ENCODE results near the gene TIGD1. TPM values are rescaled to one million over a fixed set of nuclear protein-coding genes. Genes with fewer than 3 reads are reported as not detected.

Gene TIGD1
- total and polyA plus RNA-seq, 2 of the 13 experiments (the other 11 are each of a cell fraction or from before 2014, with no cell fraction given), result 3.5 to 9.5 TPM

- TF ChIP-seq ZNF616 (CRISPR knock-in tag; IDR thresholded peaks at IDR 0.05; ENCODE audit: low read depth) (no peak), TRIM24 (CRISPR knock-in tag; IDR thresholded peaks at IDR 0.05) (no peak), ZNF225 (CRISPR knock-in tag; IDR thresholded peaks at IDR 0.05) (no peak), ARID2 (CRISPR knock-in tag; IDR thresholded peaks at IDR 0.05; ENCODE audit: borderline replicate concordance) (no peak)
- TF ChIP-seq, protein P1, sequence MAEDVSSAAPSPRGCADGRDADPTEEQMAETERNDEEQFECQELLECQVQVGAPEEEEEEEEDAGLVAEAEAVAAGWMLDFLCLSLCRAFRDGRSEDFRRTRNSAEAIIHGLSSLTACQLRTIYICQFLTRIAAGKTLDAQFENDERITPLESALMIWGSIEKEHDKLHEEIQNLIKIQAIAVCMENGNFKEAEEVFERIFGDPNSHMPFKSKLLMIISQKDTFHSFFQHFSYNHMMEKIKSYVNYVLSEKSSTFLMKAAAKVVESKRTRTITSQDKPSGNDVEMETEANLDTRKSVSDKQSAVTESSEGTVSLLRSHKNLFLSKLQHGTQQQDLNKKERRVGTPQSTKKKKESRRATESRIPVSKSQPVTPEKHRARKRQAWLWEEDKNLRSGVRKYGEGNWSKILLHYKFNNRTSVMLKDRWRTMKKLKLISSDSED (CRISPR knock-in tag; IDR thresholded peaks at IDR 0.05), result no peak
Observed at GRCh38 chr2:232501331-232501771, 49.0 kb downstream of the TIGD1 start (continued).

DNA sequence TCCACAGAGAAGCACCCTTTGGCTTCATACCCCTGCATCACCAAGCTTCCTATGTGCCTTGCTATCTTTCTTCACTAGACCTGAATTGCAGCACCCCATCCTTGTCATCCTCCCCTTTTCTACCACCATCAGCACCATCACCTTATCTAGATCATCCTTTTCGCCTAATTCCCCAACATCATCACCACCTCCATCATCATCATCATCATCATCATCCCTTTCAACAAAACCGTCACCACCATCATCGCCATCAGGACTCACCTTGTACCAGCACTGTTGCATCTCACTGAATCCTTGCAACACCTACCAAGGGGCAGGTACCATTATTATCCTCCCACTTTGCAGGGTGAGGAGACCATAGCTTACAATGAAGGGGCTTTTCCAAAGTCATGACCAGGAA is 51.9 kb downstream of the TIGD1 start:
- peaks cover 6% of the 10 kb centered on the region for H3K4me1 ChIP-seq (ENCODE audit: insufficient read depth, low read length)
- TF ChIP-seq MED1 (CRISPR knock-in tag; IDR thresholded peaks at IDR 0.05) (no peak), CREB1 (IDR thresholded peaks at IDR 0.05) (peak; percentile 88), CREB1 (CRISPR knock-in tag; IDR thresholded peaks at IDR 0.05) (no peak)
- H4K20me1 ChIP-seq (ENCODE audit: insufficient read depth, low read length), result no peaks in the 10 kb centered on the region
- BruUV-seq (replicated peaks), result no TSS peak
- no peaks in the 10 kb centered on the region for H3K9me3 ChIP-seq (ENCODE audit: low read length)
- in situ Hi-C loops (cut with HindIII; ENCODE audit: extremely low pct_ligation_motif_present, low pct_unique_long_range_greater_than_20kb) (no loop called here), intact Hi-C loops (cut with micrococcal nuclease; ENCODE audit: unreplicated experiment) (no loop called here)
- H3K27ac ChIP-seq (ENCODE audit: extremely low read length, insufficient read depth, low read length), result no peak overlapping the region
- H3K9ac ChIP-seq (ENCODE audit: insufficient read depth, low read depth, low read length), result no peak overlapping the region
- FAIRE-seq, result no peak
- no peak for ATAC-seq
- CTCF ChIA-PET (ENCODE audit: low intra/inter-chr PET ratio, low total read pairs), result no interaction called here
- POLR2A ChIA-PET, result no interaction called here
- no peaks in the 10 kb centered on the region for H3K79me2 ChIP-seq (ENCODE audit: insufficient read depth, low read length)
- WGBS (ENCODE audit: low lambda C conversion rate), result 28% methylated on average over 3 of the region's 3 CpGs
- no peak overlapping the region for H3K4me3 ChIP-seq (replicated peaks in 1 of 3; ENCODE audit: insufficient read depth in 1 of 3, low read depth in 2 of 3, low read length in 3 of 3)
- H2AFZ ChIP-seq (ENCODE audit: low read length), result no peak overlapping the region
- no peak overlapping the region for H3K4me2 ChIP-seq (ENCODE audit: low read depth, low read length)
- H3K27me3 ChIP-seq (ENCODE audit: control insufficient read depth in 1 of 2, insufficient read depth in 2 of 2, low read length in 2 of 2), result peaks cover 17 to 86% of the 10 kb centered on the region in 2 experiments
- no peak for DNase-seq (ENCODE audit: low spot score)
- no peaks in the 10 kb centered on the region for H3K36me3 ChIP-seq (replicated peaks in 1 of 2; ENCODE audit: control insufficient read depth in 1 of 2, insufficient read depth in 2 of 2, low read length in 2 of 2)

Other genes starting within 250 kb of the TIGD1 start
- gene ALPP, start 171.8 kb downstream of the TIGD1 start, total RNA-seq (2016; rRNA removed; fragmentation: Illumina TruSeq; extraction: Trizol), result not detected in 2 replicates
- not detected in 2 replicates for gene ALPP, start 171.8 kb downstream of the TIGD1 start, polyA plus RNA-seq (2011; rRNA removed)
- gene ALPG, start 143.7 kb downstream of the TIGD1 start, total RNA-seq (2016; rRNA removed; fragmentation: Illumina TruSeq; extraction: Trizol), result not detected in 2 replicates
- gene ALPG, start 143.7 kb downstream of the TIGD1 start, polyA plus RNA-seq (2011; rRNA removed), result not detected in 2 replicates
- gene ALPI, start 94.4 kb downstream of the TIGD1 start, total RNA-seq (2016; rRNA removed; fragmentation: Illumina TruSeq; extraction: Trizol), result not detected in 2 replicates
- 0.03 TPM in 1 of 2 replicates, not detected in the other for gene ALPI, start 94.4 kb downstream of the TIGD1 start, polyA plus RNA-seq (2011; rRNA removed)
- gene ECEL1, start 62.7 kb downstream of the TIGD1 start, total RNA-seq (2016; rRNA removed; fragmentation: Illumina TruSeq; extraction: Trizol), result not detected in 2 replicates
- not detected in 2 replicates for gene ECEL1, start 62.7 kb downstream of the TIGD1 start, polyA plus RNA-seq (2011; rRNA removed)
- gene PRSS56, start 30.2 kb downstream of the TIGD1 start, total RNA-seq (2016; rRNA removed; fragmentation: Illumina TruSeq; extraction: Trizol), result not detected in 2 replicates
- not detected in 2 replicates for gene PRSS56, start 30.2 kb downstream of the TIGD1 start, polyA plus RNA-seq (2011; rRNA removed)
- gene CHRND, start 24.4 kb downstream of the TIGD1 start, total RNA-seq (2016; rRNA removed; fragmentation: Illumina TruSeq; extraction: Trizol), result 0.10 TPM in 1 of 2 replicates, not detected in the other
- 0.13 and 0.18 TPM in 2 replicates for gene CHRND, start 24.4 kb downstream of the TIGD1 start, polyA plus RNA-seq (2011; rRNA removed)
- gene CHRNG, start 10.9 kb downstream of the TIGD1 start, total RNA-seq (2016; rRNA removed; fragmentation: Illumina TruSeq; extraction: Trizol), result not detected in 2 replicates
- not detected in 2 replicates for gene CHRNG, start 10.9 kb downstream of the TIGD1 start, polyA plus RNA-seq (2011; rRNA removed)
- gene EIF4E2, start 132 bp upstream of the TIGD1 start, total RNA-seq (2016; rRNA removed; fragmentation: Illumina TruSeq; extraction: Trizol), result 101 and 128 TPM in 2 replicates
- gene EIF4E2, start 132 bp upstream of the TIGD1 start, polyA plus RNA-seq (2011; rRNA removed), result 25.0 and 30.3 TPM in 2 replicates
- gene EFHD1, start 83.0 kb upstream of the TIGD1 start, total RNA-seq (2016; rRNA removed; fragmentation: Illumina TruSeq; extraction: Trizol), result 0.09 and 0.17 TPM in 2 replicates
- gene EFHD1, start 83.0 kb upstream of the TIGD1 start, polyA plus RNA-seq (2011; rRNA removed), result 0.24 TPM in 1 of 2 replicates, not detected in the other
- gene GIGYF2, start 146.8 kb upstream of the TIGD1 start, total RNA-seq (2016; rRNA removed; fragmentation: Illumina TruSeq; extraction: Trizol), result 73.5 and 83.4 TPM in 2 replicates
- gene GIGYF2, start 146.8 kb upstream of the TIGD1 start, polyA plus RNA-seq (2011; rRNA removed), result 44.9 and 46.1 TPM in 2 replicates
- not detected in 2 replicates for gene KCNJ13, start 226.0 kb upstream of the TIGD1 start, total RNA-seq (2016; rRNA removed; fragmentation: Illumina TruSeq; extraction: Trizol)
- gene KCNJ13, start 226.0 kb upstream of the TIGD1 start, polyA plus RNA-seq (2011; rRNA removed), result not detected in 2 replicates